ENCODE data around the gene ADGRL2.

ADGRL2 gene

GRCh38 chr1:82000221-82000620 is 199.5 kb downstream of the ADGRL2 start:
- no peak for DNase-seq

- DNase-seq: no peak
These were observed 200.6 kb downstream of the ADGRL2 start for GRCh38 chr1:82001345-82001744.

GRCh38 chr1:82007804-82008203 is 207.1 kb downstream of the ADGRL2 start:
- no peak for DNase-seq

- DNase-seq: no peak
These were observed 213.0 kb downstream of the ADGRL2 start for GRCh38 chr1:82013702-82014101.

- DNase-seq: no peak
These were observed 214.7 kb downstream of the ADGRL2 start for GRCh38 chr1:82015444-82015843.

GRCh38 chr1:82018319-82018718 is 217.6 kb downstream of the ADGRL2 start:
- no peak for DNase-seq

GRCh38 chr1:82019508-82019907 is 218.8 kb downstream of the ADGRL2 start:
- DNase-seq: no peak

GRCh38 chr1:82030830-82031229 is 230.1 kb downstream of the ADGRL2 start:
- DNase-seq: no peak

GRCh38 chr1:82032068-82032467 is 231.3 kb downstream of the ADGRL2 start:
- DNase-seq: no peak

- DNase-seq: no peak
These were observed 234.1 kb downstream of the ADGRL2 start for GRCh38 chr1:82034812-82035211.

Data from NCI-H446 (cell line).